AG04450 (cell line): Measurements from ENCODE around the gene SEMA4G. TPM values are rescaled to one million over a fixed set of nuclear protein-coding genes. Genes with fewer than 3 reads are reported as not detected.

Experiments
- CTCF ChIA-PET: fragments of 300-600, 350-600 bp; formaldehyde crosslinking; extraction: SDS; loops from one replicate; lab custom pipeline; 2022; ENCODE audit warnings: antibody characterized with exemption, inconsistent platforms; lab: Charles Lee
- POLR2A ChIA-PET: fragments of 350-600 bp; formaldehyde crosslinking; extraction: SDS; loops from one replicate; lab custom pipeline; 2021; ENCODE audit warnings: antibody characterized with exemption, inconsistent platforms; lab: Yijun Ruan, JAX
- DNase-seq: peaks from one replicate; pipeline ENCODE4 v3.0.0-alpha.2; 2011; ENCODE audit warnings: low read depth, low spot score
- H3K27ac ChIP-seq: one replicate; pipeline ENCODE4 v1.5.1; 2012; ENCODE audit warnings: low read depth, low read length, control low read depth
- H3K27me3 ChIP-seq: one replicate; pipeline ENCODE4 v1.6.0; 2012; ENCODE audit warnings: low read length; ENCODE audit not compliant: control insufficient read depth, insufficient read depth
- H3K4me3 ChIP-seq: 2 replicates; pipeline ENCODE4 v1.5.1; 2011; ENCODE audit warnings: mild to moderate bottlenecking, low read depth, low read length, control low read depth
- H3K9me3 ChIP-seq: 2 replicates; pipeline ENCODE4 v1.5.1; 2012; ENCODE audit warnings: low read length; ENCODE audit not compliant: control insufficient read depth, insufficient read depth
- polyA plus RNA-seq: library from polyadenylated mRNA; depleted of rRNA; stranded (reverse); fragments of >200 nt; gene quantifications from 2 replicates; pipeline ENCODE4 v1.2.3, GENCODE V29; 2011
- TF ChIP-seq, protein P1 (sequence below): IDR thresholded peaks from 2 replicates; pipeline ENCODE4 v1.5.1; 2011; ENCODE audit warnings: low read depth, low read length, control low read depth, inconsistent platforms

SEMA4G gene
- polyA plus RNA-seq, 1 experiment: 10.5 TPM

DNA sequence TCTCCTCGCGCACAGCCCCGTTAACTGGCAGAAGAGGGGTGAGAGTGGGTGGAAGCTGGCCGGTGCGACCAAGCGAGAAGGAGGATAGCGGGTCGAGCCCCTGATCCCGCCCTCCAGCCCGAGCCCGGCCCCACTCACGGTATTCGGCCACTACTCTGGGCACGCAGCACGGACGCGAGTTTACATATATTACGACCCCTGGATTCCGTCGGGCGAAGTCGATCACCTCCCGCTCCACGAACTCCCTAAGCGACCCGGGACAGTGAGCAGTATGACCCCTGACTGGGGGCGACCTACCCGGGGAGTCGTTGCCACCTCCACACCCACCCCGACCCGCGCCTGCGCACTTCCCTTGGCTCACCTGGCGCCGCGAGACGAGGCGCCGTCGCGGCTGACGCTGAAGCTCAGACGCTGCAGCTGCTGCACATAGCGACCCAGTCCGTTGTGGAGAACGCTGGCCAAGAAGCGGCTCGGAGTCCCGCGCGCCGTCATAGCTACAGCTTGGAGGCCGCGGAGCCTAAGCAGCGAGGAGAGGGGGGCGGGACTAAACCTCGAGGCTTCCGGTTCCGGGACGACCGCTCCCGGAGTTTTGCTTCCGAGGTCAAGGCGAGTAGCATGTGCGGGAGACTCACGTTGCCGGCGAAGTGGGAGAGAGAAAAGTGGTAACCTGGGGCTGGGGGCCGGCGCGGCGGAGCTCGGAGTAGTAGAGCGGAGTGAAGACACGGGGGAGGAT lies 17.8 kb downstream of the SEMA4G start, which contains the start of the genes MRPL43 and TWNK:
TSS of gene MRPL43 (minus strand) at position 546 of the 733 bp plus-strand sequence. CDS start at position 492, 54 bp downstream.
TSS of gene TWNK (plus strand) at position 592 of the 733 bp plus-strand sequence. CDS start 668 bp downstream, outside the sequence.
- peak within 1 kb of the TSS; percentile 97 for H3K4me3 ChIP-seq
- ChIA-PET CTCF (interaction anchor here (1.1 to 5.7 kb wide), 4 partner anchors 10 to 33 kb away, joined by 5 to 24 read pairs (median 7); partner anchors contain the start of gene SEMA4G), POLR2A (no interaction called here)
- peak within 1 kb of the TSS; percentile 39 for H3K27ac ChIP-seq
- no peaks in the 10 kb centered on the region; the same call in 1 of the 2 replicates for H3K9me3 ChIP-seq
- TF ChIP-seq, protein P1, sequence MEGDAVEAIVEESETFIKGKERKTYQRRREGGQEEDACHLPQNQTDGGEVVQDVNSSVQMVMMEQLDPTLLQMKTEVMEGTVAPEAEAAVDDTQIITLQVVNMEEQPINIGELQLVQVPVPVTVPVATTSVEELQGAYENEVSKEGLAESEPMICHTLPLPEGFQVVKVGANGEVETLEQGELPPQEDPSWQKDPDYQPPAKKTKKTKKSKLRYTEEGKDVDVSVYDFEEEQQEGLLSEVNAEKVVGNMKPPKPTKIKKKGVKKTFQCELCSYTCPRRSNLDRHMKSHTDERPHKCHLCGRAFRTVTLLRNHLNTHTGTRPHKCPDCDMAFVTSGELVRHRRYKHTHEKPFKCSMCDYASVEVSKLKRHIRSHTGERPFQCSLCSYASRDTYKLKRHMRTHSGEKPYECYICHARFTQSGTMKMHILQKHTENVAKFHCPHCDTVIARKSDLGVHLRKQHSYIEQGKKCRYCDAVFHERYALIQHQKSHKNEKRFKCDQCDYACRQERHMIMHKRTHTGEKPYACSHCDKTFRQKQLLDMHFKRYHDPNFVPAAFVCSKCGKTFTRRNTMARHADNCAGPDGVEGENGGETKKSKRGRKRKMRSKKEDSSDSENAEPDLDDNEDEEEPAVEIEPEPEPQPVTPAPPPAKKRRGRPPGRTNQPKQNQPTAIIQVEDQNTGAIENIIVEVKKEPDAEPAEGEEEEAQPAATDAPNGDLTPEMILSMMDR: no peak
- no peak for DNase-seq
- H3K27me3 ChIP-seq: no peaks in the 10 kb centered on the region

GRCh38 chr10:100987685-100988049 lies 18.4 kb downstream of the SEMA4G start:
- CTCF ChIA-PET: interaction anchor here (1.1 to 12.4 kb wide), 4 partner anchors 10 to 29 kb away, joined by 6 to 271 read pairs (median 16); partner anchors contain the start of gene SEMA4G
- TF ChIP-seq, protein P1: no peak
- H3K9me3 ChIP-seq: no peaks in the 10 kb centered on the region; the same call in 1 of the 2 replicates
- no peak for DNase-seq
- POLR2A ChIA-PET: no interaction called here
- H3K4me3 ChIP-seq: peak overlapping the region; percentile 97
- H3K27ac ChIP-seq: no peak overlapping the region
- no peaks in the 10 kb centered on the region for H3K27me3 ChIP-seq

DNA sequence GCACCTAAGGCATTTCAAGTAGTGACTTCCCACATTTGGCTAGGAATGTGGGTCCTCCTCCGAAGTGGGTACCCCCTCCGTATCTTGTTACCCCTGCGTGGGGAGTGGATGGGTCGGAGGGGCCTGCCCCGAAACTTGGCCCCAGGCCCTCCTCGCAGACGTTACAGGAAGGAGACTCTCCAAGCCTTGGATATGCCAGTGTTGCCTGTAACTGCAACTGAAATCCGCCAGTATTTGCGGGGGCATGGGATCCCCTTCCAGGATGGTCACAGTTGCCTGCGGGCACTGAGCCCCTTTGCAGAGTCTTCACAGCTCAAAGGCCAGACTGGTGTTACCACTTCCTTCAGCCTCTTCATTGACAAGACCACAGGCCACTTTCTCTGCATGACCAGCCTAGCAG lies 18.9 kb downstream of the SEMA4G start:
- CTCF ChIA-PET: interaction anchor here (2.3 to 12.4 kb wide), 3 partner anchors 9 to 28 kb away, joined by 6 to 271 read pairs (median 24); partner anchors contain the start of gene SEMA4G
- TF ChIP-seq, protein P1: no peak
- Histone ChIP-seq H3K4me3 (peak overlapping the region; percentile 97), H3K27ac (no peak overlapping the region), H3K9me3 (no peaks in the 10 kb centered on the region; the same call in 1 of the 2 replicates), H3K27me3 (no peaks in the 10 kb centered on the region)
- DNase-seq: no peak
- POLR2A ChIA-PET: no interaction called here

GRCh38 chr10:100989088-100989487 lies 19.8 kb downstream of the SEMA4G start:
- TF ChIP-seq, protein P1: no peak
- DNase-seq: no peak
- ChIA-PET CTCF (interaction anchor here (5.7 to 12.4 kb wide), 2 partner anchors 8 to 27 kb away, joined by 24 to 271 read pairs; no protein-coding TSS in a partner anchor), POLR2A (no interaction called here)
- Histone ChIP-seq H3K4me3 (no peak overlapping the region), H3K9me3 (no peaks in the 10 kb centered on the region; the same call in 1 of the 2 replicates), H3K27me3 (no peaks in the 10 kb centered on the region), H3K27ac (no peak overlapping the region)
